Mucosa of descending colon (tissue), 3 donors: ENCODE measurements around the gene SEPHS1. TPM values are rescaled to one million over a fixed set of nuclear protein-coding genes. Genes with fewer than 3 reads are reported as not detected.

ENCODE experiments used
- ATAC-seq: fragments of 200-7000 bp; cut with Tn5 transposase; one replicate; pipeline ENCODE4 v1.9.1; 2020; ENCODE audit warnings: mild to moderate bottlenecking, moderate library complexity
- DNase-seq, 3 donors: peaks; one replicate each; pipeline ENCODE4 v3.0.0-alpha.2; 2020
- H3K36me3 ChIP-seq: fragments of 200-600 bp; one replicate; pipeline ENCODE4 v1.8.0; 2021; ENCODE audit warnings: low read depth, mild to moderate bottlenecking
- H3K4me1 ChIP-seq: fragments of 200-600 bp; one replicate; pipeline ENCODE4 v1.8.0; 2021; ENCODE audit warnings: low read depth, mild to moderate bottlenecking
- H3K4me3 ChIP-seq: fragments of 200-600 bp; one replicate; pipeline ENCODE4 v1.8.0; 2021; ENCODE audit warnings: mild to moderate bottlenecking
- H3K9me3 ChIP-seq: fragments of 200-600 bp; one replicate; pipeline ENCODE4 v1.8.0; 2021; ENCODE audit warnings: mild to moderate bottlenecking
- intact Hi-C, 2 donors: fragments of 100-400 bp; cut with DNase I in 1 of 2; cut with micrococcal nuclease in 1 of 2; formaldehyde crosslinking; loops; one replicate each; pipeline versions ENCODE4 v1.11.0 to v1.11.1; 2022; cut with DNase I, micrococcal nuclease
- total RNA-seq, 3 donors: library from RNA; stranded (reverse); fragmentation: NEBNext Ultra II Directional in 2 of 3; extraction: Animal tissue kit (Norgen Biotek cat#: 25700) in 2 of 3; gene quantifications; one replicate each; pipeline versions ENCODE4 v1.2.1 to v1.2.4, GENCODE V29; 2021 to 2023
- TF ChIP-seq, protein P1 (sequence below): fragments of 200-600 bp; IDR thresholded peaks from one replicate; pipeline ENCODE4 v1.8.0; 2022; ENCODE audit warnings: antibody characterized with exemption, mild to moderate bottlenecking
- donor health status: DM: no; HTN: no; CAD: no; lungs with moderate emphysema.
- donor health status: DM: no; HTN: no; CAD: no.
- donor health status: DM: no; HTN: yes; CAD: no.

The SEPHS1 gene
- total RNA-seq, 3 donors from 2014 or later: 32.3 to 40.3 (median 36.6) TPM

DNA sequence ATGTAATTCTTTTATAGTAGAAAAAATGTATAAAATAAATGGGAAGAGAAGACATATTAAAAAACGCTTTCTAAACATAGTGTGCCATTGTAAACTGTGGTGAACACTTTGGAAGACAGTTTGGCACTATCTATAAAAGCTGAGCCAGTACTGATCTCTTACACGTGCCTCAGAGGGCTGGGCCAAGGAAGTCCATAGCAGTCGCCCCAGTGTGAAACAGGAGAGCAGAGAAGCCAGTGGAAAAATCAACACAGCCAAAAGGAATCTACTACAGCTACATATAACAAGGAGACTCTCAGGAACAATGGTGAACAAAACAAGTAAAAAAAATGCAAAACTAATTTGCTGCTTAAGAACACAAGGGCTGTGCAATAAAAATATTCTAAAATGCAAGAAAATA lies 20.6 kb downstream of the SEPHS1 start:
- ATAC-seq (no peak), DNase-seq (no peak)
- TF ChIP-seq, protein P1, sequence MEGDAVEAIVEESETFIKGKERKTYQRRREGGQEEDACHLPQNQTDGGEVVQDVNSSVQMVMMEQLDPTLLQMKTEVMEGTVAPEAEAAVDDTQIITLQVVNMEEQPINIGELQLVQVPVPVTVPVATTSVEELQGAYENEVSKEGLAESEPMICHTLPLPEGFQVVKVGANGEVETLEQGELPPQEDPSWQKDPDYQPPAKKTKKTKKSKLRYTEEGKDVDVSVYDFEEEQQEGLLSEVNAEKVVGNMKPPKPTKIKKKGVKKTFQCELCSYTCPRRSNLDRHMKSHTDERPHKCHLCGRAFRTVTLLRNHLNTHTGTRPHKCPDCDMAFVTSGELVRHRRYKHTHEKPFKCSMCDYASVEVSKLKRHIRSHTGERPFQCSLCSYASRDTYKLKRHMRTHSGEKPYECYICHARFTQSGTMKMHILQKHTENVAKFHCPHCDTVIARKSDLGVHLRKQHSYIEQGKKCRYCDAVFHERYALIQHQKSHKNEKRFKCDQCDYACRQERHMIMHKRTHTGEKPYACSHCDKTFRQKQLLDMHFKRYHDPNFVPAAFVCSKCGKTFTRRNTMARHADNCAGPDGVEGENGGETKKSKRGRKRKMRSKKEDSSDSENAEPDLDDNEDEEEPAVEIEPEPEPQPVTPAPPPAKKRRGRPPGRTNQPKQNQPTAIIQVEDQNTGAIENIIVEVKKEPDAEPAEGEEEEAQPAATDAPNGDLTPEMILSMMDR: no peak
- Histone ChIP-seq H3K9me3 (no peaks in the 10 kb centered on the region), H3K4me3 (no peak overlapping the region), H3K4me1 (no peaks in the 10 kb centered on the region), H3K36me3 (peaks cover 4% of the 10 kb centered on the region)
- intact Hi-C loops: no loop called here

DNA sequence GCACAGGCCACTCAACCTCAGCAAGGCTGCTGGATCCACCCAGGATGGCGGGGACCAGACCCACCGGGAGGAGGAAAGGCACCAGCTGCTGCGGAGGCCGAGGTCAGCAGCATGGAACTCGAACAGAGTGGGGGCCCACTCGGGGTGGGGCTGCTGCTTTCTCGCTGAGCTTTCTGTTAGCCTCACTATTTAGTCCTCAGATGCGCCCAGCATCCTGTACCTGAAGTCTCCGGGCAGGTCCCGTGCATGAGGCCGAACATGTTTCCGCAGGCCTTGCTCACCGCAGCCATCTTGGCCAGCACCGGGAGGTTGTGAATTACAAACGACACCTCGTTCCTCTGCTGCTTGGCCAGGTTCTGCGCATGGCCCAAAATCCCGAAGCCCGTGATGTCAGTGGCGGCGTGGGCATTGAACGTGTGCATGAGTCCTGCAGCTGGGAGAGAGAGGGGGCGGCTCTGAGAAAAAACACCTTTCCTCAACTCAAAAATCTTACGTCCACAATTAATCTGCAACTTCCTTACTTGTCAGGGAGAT lies 25.4 kb downstream of the SEPHS1 start:
- Histone ChIP-seq H3K36me3 (no peaks in the 10 kb centered on the region), H3K4me3 (no peak overlapping the region), H3K4me1 (no peaks in the 10 kb centered on the region), H3K9me3 (no peaks in the 10 kb centered on the region)
- intact Hi-C loops: no loop called here
- ATAC-seq (no peak), DNase-seq (no peak)
- TF ChIP-seq, protein P1: no peak

DNA sequence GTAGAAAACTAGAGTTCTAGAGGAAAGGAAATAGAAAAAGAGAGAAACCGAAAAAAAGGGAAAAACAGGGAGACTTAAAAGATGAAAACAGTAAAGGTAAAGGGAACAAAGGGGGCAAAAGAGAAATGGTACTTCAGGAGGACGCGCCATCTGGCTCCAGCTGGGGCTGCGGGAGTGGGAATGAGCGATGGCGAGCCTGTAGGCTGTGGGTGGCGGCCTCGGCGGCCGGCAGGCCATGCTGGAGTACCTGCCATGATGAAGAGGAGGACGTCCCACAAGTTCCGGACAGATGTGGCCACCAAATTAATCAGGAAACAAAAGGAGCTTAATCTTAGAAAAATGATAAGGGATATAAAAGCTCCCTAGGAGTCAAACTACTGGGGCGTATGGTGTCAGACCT lies 26.5 kb downstream of the SEPHS1 start:
- TF ChIP-seq, protein P1: no peak
- H3K9me3 ChIP-seq: no peaks in the 10 kb centered on the region
- H3K36me3 ChIP-seq: no peaks in the 10 kb centered on the region
- ATAC-seq (no peak), DNase-seq (no peak)
- H3K4me1 ChIP-seq: no peaks in the 10 kb centered on the region
- H3K4me3 ChIP-seq: no peak overlapping the region
- intact Hi-C loops: no loop called here

DNA sequence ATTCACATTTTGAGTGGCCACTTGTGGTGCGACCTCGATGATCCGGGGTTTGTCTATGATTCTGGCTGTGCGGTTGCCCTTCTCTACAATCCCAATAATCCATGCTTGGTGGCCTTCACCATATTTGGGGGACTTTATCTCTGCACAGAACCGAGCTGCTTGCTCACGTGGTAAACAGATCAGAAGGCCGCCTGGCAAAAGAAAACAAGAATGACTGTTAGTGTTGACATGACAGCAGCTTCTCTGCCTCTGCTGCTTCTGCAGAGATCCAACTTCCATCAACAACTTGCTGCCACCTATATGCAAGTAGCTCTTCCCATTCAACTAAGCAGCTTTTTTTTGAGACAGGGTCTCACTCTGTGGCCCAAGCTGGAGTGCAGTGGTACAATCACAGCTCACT lies 28.9 kb downstream of the SEPHS1 start:
- intact Hi-C loops: no loop called here
- Histone ChIP-seq H3K4me3 (no peak overlapping the region), H3K36me3 (no peaks in the 10 kb centered on the region), H3K9me3 (no peaks in the 10 kb centered on the region), H3K4me1 (no peaks in the 10 kb centered on the region)
- no peak for DNase-seq
- TF ChIP-seq, protein P1: no peak
- ATAC-seq: no peak

DNA sequence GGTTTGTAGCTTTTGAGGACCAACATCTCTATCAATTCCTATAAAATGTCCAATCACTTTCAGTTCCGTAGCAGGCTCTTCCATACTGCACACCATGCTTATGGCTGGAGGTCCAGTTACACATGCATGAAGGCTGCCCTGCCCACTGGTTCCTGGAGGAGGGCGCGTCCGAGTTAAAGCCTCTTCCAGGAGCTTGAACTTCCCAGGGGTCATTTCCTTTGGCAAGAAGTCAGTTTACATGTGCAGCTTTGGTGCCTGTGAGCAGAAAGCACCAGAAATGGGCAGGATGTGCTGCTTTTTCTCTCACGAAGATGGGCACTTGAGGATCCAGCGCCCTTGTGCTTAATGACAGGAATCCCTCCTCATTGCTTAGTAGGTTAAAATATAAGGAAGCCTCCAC lies 30.6 kb downstream of the SEPHS1 start:
- intact Hi-C loops: no loop called here
- TF ChIP-seq, protein P1: no peak
- H3K36me3 ChIP-seq: no peaks in the 10 kb centered on the region
- no peaks in the 10 kb centered on the region for H3K4me1 ChIP-seq
- no peak for DNase-seq
- H3K9me3 ChIP-seq: no peaks in the 10 kb centered on the region
- no peak for ATAC-seq
- no peak overlapping the region for H3K4me3 ChIP-seq
